Measurements from ENCODE around the gene LIME1.
"Not testable (repeated sequence)": the region's sequence is repeated elsewhere in the genome, so short reads cannot be mapped to it uniquely, and the experiment has no call there.

LIME1 gene

GRCh38 chr20:63707558-63708300 is 28.7 kb upstream of the LIME1 start, which contains the start of the genes ARFRP1 and ZGPAT:
ARFRP1 (minus strand) TSS chr20:63707976; CDS start chr20:63707091, 885 bp downstream.
ZGPAT (plus strand) TSS chr20:63708039; CDS start chr20:63708581, 542 bp downstream.
- H3K4me3 ChIP-seq (ENCODE audit: low read depth, low read length) = peak within 1 kb of the TSS; percentile 91

GRCh38 chr20:63708301-63709148 is 27.9 kb upstream of the LIME1 start:
- H3K4me3 ChIP-seq (ENCODE audit: low read depth, low read length) = peak overlapping the region; percentile 91

- peak overlapping the region; percentile 91 for H3K4me3 ChIP-seq (ENCODE audit: low read depth, low read length)
Observed at GRCh38 chr20:63709149-63709527, 27.3 kb upstream of the LIME1 start.

GRCh38 chr20:63711085-63711645 is 25.3 kb upstream of the LIME1 start:
- H3K4me3 ChIP-seq (ENCODE audit: low read depth, low read length) = no peak overlapping the region

GRCh38 chr20:63712191-63712590 is 24.3 kb upstream of the LIME1 start:
- no peak overlapping the region for H3K4me3 ChIP-seq (ENCODE audit: low read depth, low read length)

GRCh38 chr20:63714858-63715257 is 21.6 kb upstream of the LIME1 start:
- H3K4me3 ChIP-seq (ENCODE audit: low read depth, low read length) = no peak overlapping the region

GRCh38 chr20:63718996-63719395 is 17.5 kb upstream of the LIME1 start:
- no peak overlapping the region for H3K4me3 ChIP-seq (ENCODE audit: low read depth, low read length)

- H3K4me3 ChIP-seq (ENCODE audit: low read depth, low read length) = not testable (repeated sequence)
Observed at GRCh38 chr20:63722967-63723622, 13.4 kb upstream of the LIME1 start.

- H3K4me3 ChIP-seq (ENCODE audit: low read depth, low read length) = not testable (repeated sequence)
Observed at GRCh38 chr20:63730189-63730733, 6.2 kb upstream of the LIME1 start.

- H3K4me3 ChIP-seq (ENCODE audit: low read depth, low read length) = no peak overlapping the region
Observed at GRCh38 chr20:63731410-63731809, 5.1 kb upstream of the LIME1 start.

- no peak overlapping the region for H3K4me3 ChIP-seq (ENCODE audit: low read depth, low read length)
Observed at GRCh38 chr20:63732118-63733095, 4.1 kb upstream of the LIME1 start.

GRCh38 chr20:63733117-63733516 is 3.3 kb upstream of the LIME1 start:
- H3K4me3 ChIP-seq (ENCODE audit: low read depth, low read length) = no peak overlapping the region

GRCh38 chr20:63733579-63734081 is 2.8 kb upstream of the LIME1 start:
- no peak overlapping the region for H3K4me3 ChIP-seq (ENCODE audit: low read depth, low read length)

- no peak overlapping the region for H3K4me3 ChIP-seq (ENCODE audit: low read depth, low read length)
Observed at GRCh38 chr20:63734111-63734945, 2.1 kb upstream of the LIME1 start.

GRCh38 chr20:63734946-63735858 is 1.3 kb upstream of the LIME1 start:
- no peak overlapping the region for H3K4me3 ChIP-seq (ENCODE audit: low read depth, low read length)

- H3K4me3 ChIP-seq (ENCODE audit: low read depth, low read length) = peak overlapping the region; percentile 20
Observed at GRCh38 chr20:63736893-63737694, 630 bp downstream of the LIME1 start.

- peak overlapping the region; percentile 20 for H3K4me3 ChIP-seq (ENCODE audit: low read depth, low read length)
Observed at GRCh38 chr20:63737695-63737944, 1.2 kb downstream of the LIME1 start.
